Activated CD4-positive, alpha-beta T cell treated with anti-CD3 and anti-CD28 coated beads, Interleukin-2, amount 50 U/mL, for 24 hours (primary cell): ENCODE data around the gene PAK2.
A peak's percentile ranks its signal among the peaks of the same experiment; 100 is the strongest.
"Not testable (repeated sequence)": the region's sequence is repeated elsewhere in the genome, so short reads cannot be mapped to it uniquely, and the experiment has no call there.

Source experiments
- DNase-seq, 2 donors: peaks; one replicate each; pipeline ENCODE4 v3.0.0-alpha.2; 2020; ENCODE audit warnings: low read depth in 1 of 2, low spot score in 1 of 2

Gene PAK2

GRCh38 chr3:196843435-196844110, 103.9 kb downstream of the PAK2 start:
- DNase-seq = no peak

DNA sequence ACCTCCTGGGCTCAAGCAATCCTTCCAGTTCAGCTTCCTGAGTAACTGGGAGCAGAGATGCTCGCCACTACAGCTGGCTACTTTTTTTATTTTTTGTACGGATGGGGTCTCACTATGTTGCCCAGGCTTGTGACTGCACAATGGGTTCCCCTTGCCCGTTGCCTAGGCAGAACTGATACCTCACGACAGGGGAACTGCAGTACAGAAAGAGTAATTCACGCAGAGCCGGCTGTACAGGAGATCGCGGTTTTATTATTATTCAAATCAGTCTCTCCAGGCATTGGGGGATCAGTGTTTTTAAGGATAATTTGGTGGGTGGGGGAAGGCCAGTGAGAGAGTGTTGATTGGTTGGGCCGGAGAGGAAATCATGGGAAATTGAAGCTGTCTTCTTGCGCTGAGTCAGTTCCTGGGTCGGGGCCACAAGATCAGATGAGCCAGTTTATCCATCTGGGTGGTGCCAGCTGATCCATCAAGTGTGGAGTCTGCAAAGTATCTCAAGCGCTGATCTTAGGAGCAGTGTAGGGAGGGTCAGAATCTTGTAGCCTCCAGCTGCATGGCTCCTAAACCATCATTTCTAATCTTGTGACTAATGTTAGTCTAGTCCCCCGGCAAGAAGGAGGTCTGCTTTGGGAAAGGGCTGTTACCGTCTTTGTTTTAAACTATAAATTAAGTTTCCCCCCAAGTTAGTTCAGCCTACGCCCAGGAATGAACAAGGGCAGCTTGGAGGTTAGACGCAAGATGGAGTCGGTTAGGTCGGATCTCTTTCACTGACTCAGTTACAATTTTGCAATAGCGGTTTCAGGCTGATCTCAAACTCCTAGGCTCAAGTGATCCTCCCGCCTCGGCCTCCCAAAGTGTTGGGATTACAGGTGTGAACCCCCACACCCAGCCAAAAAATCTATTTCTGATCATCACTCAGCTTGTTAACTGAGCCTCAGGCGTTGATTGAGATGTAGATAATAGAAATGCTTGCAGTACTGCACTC, 104.9 kb downstream of the PAK2 start:
- DNase-seq = not testable (repeated sequence)

- DNase-seq = not testable (repeated sequence)
Measured at GRCh38 chr3:196848375-196848774, 108.7 kb downstream of the PAK2 start.

DNA sequence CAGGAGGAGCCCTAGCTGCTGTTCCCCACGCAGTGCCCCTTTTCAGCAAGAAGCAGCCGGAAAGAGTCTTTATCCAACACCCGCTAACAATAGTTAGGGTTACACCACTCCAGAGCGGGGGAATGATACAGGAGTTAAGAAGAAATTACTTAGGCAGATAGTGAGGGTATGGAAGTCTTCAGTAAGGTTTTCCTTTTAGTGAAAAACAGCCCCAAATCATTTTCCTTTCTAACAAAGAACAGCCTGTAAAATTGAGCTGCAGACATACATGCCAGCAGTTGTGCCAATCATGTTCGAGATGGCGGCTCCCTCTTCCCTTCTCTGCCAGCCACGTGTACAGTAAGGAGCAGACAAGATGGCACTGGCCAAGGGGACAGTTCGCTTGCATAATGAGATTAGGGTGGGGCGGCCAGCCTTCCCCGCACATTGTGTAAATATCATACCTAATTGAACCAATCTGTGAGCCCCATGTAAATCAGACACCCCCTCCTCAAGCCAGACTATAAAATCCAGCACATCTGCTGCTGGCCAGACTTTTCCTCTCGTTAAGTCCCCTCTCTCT, 109.6 kb downstream of the PAK2 start:
- no peak for DNase-seq

DNA sequence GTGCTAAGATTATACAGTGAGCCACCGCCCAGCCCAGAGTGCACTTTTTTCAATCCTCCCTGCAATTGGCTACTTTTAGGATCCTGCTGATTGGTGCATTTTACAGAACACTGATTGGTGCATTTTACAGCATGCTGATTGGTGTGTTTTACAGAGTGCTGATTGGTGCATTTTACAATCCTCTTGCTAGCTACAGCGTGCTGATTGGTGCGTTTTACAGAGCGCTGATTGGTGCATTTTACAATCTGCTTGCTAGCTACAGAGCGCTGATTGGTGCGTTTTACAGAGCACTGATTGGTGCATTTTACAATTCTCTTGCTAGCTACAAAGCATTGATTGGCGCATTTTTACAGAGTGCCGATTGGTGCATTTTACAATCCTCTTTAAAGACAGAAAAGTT, 123.3 kb downstream of the PAK2 start:
- DNase-seq = not testable (repeated sequence)

DNA sequence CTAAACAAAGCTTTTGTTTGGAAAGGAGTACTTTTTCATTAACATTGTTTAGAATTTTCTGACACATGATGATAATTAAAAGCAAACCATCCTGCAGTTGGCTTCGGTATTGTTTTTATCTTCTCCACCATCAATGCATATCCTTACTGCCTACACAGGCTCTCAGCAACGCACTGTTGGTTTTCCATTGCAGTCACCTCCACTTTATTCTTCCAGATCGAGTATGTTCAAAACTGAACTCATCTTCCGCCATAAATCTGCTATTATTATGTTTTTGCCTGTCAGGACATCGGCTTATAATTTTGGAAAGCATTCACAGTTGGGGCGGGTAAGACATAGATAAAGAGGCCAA, 127.5 kb downstream of the PAK2 start:
- DNase-seq = no peak

- DNase-seq = peak; percentile 78 to 82
Measured at GRCh38 chr3:196867507-196868296, 128.0 kb downstream of the PAK2 start, which contains the start of gene SENP5. Gene SENP5, plus strand, starts transcription at chr3:196867920. Its CDS starts 17,262 bp downstream, at chr3:196885182.

DNA sequence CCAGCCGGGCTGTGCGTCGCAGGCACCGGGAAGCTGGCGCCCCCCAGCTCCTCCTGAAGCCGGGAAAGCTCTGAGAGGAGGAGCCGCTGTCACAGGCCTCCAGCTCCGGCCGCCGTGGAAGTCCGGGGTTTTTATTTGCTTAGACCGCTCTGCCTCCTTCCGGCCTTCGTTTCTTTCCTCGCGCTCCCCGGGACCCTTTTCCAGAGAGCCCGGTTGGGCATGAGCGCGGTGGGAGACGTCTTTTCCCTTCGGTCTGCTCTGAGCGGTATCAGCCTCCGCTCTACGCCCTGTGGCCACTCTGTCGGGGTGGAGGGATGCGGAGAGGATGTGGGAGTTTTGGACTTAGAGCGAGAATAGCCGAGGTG, 128.6 kb downstream of the PAK2 start:
- no peak for DNase-seq

- DNase-seq = no peak
Measured at GRCh38 chr3:196872316-196872715, 132.7 kb downstream of the PAK2 start.

GRCh38 chr3:196874511-196875094, 134.9 kb downstream of the PAK2 start:
- DNase-seq = not testable (repeated sequence)

DNA sequence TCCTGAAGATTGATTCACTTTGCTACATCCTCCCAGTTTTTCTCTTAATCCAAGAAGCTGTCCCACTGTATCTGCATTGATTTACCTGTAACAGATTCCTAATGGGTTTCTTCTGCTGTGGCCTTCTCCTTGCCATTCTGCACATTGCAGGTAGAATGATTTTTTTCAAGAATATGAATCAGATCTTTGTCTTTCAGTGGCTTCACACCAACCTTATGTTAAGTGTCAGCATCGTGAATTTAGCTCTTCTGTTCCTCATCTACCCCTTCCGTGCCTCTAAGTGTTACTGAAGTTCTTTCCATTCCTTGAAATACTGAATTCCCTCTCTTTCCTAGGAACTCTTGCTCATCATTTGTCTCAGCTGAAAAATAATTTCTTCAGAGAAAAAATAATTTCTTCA, 135.6 kb downstream of the PAK2 start:
- no peak for DNase-seq
